ENCODE data around the gene RHCG. TPM values are rescaled to one million over a fixed set of nuclear protein-coding genes. Genes with fewer than 3 reads are reported as not detected.
A peak's percentile ranks its signal among the peaks of the same experiment; 100 is the strongest.

RHCG gene
- total and polyA plus RNA-seq, 2 donors (not counting 1 experiment from before 2014, with no cell fraction given) = under 0.01 TPM; not detected in 1

DNA sequence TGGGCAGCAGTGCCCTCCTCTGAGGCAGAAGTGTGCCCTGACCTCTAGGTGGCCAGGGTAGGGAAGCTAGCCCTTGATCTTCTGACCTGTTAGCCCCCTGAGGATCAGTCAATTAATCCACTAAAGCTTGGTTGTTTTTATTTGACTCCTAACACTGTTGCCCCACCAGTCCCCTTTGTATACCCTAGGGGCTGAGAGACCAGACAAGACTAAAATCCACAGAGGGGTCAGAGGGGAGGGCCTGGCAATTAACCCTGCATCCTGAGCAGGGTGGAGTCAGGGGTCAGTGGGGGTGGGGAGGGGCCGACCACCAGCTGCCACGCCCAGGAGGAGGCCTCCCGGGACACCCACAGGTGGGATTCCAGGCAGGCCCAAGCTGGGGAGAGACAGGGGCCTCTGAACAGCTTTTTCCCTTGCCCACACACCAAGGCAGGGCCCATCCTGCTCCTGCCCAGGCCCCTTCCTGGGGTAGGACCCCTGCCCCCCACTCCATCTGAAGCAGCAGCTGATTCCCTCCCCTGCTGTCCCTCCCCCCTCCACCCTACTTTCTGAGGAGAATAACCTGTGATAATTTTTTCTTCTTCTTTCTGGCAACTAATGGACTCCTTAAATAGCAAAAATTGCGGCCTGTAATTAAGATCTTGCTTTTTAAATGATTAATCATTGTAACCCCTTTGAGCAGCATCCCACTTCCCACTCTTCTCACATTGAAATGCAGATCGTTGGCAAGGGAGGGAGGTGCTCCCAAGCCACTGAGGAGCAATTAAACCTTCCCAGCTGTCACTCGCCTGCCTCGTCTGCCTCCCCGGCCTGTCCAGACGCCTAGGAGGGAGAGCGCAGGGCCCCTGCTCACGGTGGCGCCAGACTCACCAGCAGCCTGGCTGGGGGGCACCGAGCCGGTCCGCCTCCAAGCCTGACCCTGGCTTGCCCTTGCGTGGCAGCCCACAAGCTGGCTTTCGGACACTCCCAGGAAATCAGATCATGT is 51.9 kb downstream of the RHCG start:
- peaks cover 19% of the 10 kb centered on the region for H3K27me3 ChIP-seq (ENCODE audit: control insufficient read depth, insufficient read depth, low read length)
- no peaks in the 10 kb centered on the region for H4K20me1 ChIP-seq (ENCODE audit: control insufficient read depth, extremely low read depth, insufficient read depth, low read length)
- no peak overlapping the region for H2AFZ ChIP-seq (ENCODE audit: low read length)
- no peaks in the 10 kb centered on the region for H3K36me3 ChIP-seq (ENCODE audit: control insufficient read depth, insufficient read depth, low read length)
- no peak overlapping the region for H3K4me2 ChIP-seq (ENCODE audit: extremely low read depth, insufficient read depth, low read length)
- H3K27ac ChIP-seq (ENCODE audit: insufficient read depth, low read length) = no peak overlapping the region
- DNase-seq (ENCODE audit: low read depth in 2 of 2) = no peak
- no peak for TF ChIP-seq EZH2 (IDR thresholded peaks at IDR 0.05; ENCODE audit: low read length, missing control alignments)
- TF ChIP-seq, protein P1, sequence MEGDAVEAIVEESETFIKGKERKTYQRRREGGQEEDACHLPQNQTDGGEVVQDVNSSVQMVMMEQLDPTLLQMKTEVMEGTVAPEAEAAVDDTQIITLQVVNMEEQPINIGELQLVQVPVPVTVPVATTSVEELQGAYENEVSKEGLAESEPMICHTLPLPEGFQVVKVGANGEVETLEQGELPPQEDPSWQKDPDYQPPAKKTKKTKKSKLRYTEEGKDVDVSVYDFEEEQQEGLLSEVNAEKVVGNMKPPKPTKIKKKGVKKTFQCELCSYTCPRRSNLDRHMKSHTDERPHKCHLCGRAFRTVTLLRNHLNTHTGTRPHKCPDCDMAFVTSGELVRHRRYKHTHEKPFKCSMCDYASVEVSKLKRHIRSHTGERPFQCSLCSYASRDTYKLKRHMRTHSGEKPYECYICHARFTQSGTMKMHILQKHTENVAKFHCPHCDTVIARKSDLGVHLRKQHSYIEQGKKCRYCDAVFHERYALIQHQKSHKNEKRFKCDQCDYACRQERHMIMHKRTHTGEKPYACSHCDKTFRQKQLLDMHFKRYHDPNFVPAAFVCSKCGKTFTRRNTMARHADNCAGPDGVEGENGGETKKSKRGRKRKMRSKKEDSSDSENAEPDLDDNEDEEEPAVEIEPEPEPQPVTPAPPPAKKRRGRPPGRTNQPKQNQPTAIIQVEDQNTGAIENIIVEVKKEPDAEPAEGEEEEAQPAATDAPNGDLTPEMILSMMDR (conservative IDR thresholded peaks at IDR 0.05 in 1 of 2, IDR thresholded peaks at IDR 0.05 in 1 of 2; ENCODE audit: low read depth in 1 of 2, low read length in 2 of 2) = no peak
- no peak overlapping the region for H3K4me3 ChIP-seq (replicated peaks in 1 of 4; ENCODE audit: control extremely low read depth in 1 of 4, insufficient read depth in 1 of 4, low read depth in 3 of 4, low read length in 4 of 4)
- H3K4me1 ChIP-seq (ENCODE audit: control insufficient read depth, extremely low read depth, insufficient read depth, low read length) = no peaks in the 10 kb centered on the region
- no peaks in the 10 kb centered on the region for H3K9me3 ChIP-seq (ENCODE audit: control insufficient read depth, insufficient read depth, low read depth, low read length)
- H3K79me2 ChIP-seq (ENCODE audit: control insufficient read depth, insufficient read depth, low read length) = no peaks in the 10 kb centered on the region
- H3K9ac ChIP-seq (ENCODE audit: insufficient read depth, low read length) = no peak overlapping the region

DNA sequence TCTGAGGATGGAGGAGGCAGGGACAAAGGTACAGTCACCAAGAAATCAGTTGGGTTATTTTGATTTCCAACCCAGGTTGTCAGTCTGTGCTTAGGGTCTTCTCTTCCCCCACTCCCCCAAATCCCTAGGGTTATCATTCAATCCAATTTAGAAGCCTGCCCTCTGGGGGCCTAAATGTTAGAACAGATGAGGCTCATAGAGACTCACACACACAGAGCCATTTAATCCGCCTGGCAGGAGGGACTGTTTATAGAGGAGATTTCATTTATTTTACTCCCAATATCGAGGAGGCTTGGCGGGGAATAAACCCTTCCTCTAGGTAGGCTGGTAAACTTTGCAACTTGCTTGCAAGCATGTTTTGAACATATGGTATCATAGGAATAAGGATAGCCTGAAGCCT is 52.8 kb downstream of the RHCG start:
- Histone ChIP-seq H3K27me3 (ENCODE audit: control insufficient read depth, insufficient read depth, low read length) (peaks cover 16% of the 10 kb centered on the region), H3K4me1 (ENCODE audit: control insufficient read depth, extremely low read depth, insufficient read depth, low read length) (no peaks in the 10 kb centered on the region), H3K9ac (ENCODE audit: insufficient read depth, low read length) (no peak overlapping the region), H3K4me2 (ENCODE audit: extremely low read depth, insufficient read depth, low read length) (no peak overlapping the region), H2AFZ (ENCODE audit: low read length) (no peak overlapping the region), H3K36me3 (ENCODE audit: control insufficient read depth, insufficient read depth, low read length) (no peaks in the 10 kb centered on the region), H3K9me3 (ENCODE audit: control insufficient read depth, insufficient read depth, low read depth, low read length) (no peaks in the 10 kb centered on the region), H3K79me2 (ENCODE audit: control insufficient read depth, insufficient read depth, low read length) (no peaks in the 10 kb centered on the region), H3K4me3 (replicated peaks in 1 of 4; ENCODE audit: control extremely low read depth in 1 of 4, insufficient read depth in 1 of 4, low read depth in 3 of 4, low read length in 4 of 4) (no peak overlapping the region), H4K20me1 (ENCODE audit: control insufficient read depth, extremely low read depth, insufficient read depth, low read length) (no peaks in the 10 kb centered on the region), H3K27ac (ENCODE audit: insufficient read depth, low read length) (no peak overlapping the region)
- no peak for TF ChIP-seq EZH2 (IDR thresholded peaks at IDR 0.05; ENCODE audit: low read length, missing control alignments)
- TF ChIP-seq, protein P1 (conservative IDR thresholded peaks at IDR 0.05 in 1 of 2, IDR thresholded peaks at IDR 0.05 in 1 of 2; ENCODE audit: low read depth in 1 of 2, low read length in 2 of 2) = no peak
- DNase-seq (ENCODE audit: low read depth in 2 of 2) = no peak

DNA sequence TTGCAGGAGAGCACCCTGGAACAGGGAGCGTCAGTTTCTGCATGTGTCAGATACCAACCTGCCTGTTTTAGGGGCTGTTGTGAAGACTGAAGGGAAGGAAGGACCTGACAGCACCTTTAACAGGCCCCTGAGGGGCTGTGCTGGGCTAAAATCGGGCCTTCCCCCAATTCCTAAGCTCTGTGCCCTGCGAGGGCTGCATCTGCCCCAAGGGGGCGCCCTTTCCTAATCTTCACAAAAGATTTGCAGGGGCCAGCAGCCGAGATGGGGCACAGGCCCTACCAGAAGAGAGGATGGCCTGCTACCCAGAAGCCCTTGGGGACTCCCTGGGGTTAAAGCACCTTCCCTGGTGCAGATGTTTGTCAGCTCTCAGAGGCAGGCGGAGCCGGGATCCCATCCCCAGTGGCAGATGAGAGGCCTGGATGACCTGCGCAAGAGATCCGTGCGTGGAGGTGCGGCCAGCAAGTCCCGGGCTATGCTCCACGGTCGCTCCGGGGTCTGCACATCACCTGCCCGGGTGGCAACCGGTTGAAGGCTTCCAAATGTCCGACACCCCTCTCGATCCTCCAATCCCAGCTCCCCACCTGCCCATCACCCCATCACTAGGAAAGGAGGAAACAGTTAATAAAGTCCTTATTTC is 53.6 kb downstream of the RHCG start:
- Histone ChIP-seq H3K4me2 (ENCODE audit: extremely low read depth, insufficient read depth, low read length) (no peak overlapping the region), H2AFZ (ENCODE audit: low read length) (no peak overlapping the region), H3K79me2 (ENCODE audit: control insufficient read depth, insufficient read depth, low read length) (no peaks in the 10 kb centered on the region), H3K27me3 (ENCODE audit: control insufficient read depth, insufficient read depth, low read length) (peaks cover 15% of the 10 kb centered on the region), H3K9me3 (ENCODE audit: control insufficient read depth, insufficient read depth, low read depth, low read length) (no peaks in the 10 kb centered on the region), H3K36me3 (ENCODE audit: control insufficient read depth, insufficient read depth, low read length) (no peaks in the 10 kb centered on the region), H3K4me3 (replicated peaks in 1 of 4; ENCODE audit: control extremely low read depth in 1 of 4, insufficient read depth in 1 of 4, low read depth in 3 of 4, low read length in 4 of 4) (no peak overlapping the region), H3K4me1 (ENCODE audit: control insufficient read depth, extremely low read depth, insufficient read depth, low read length) (no peaks in the 10 kb centered on the region), H4K20me1 (ENCODE audit: control insufficient read depth, extremely low read depth, insufficient read depth, low read length) (no peaks in the 10 kb centered on the region), H3K27ac (ENCODE audit: insufficient read depth, low read length) (no peak overlapping the region), H3K9ac (ENCODE audit: insufficient read depth, low read length) (no peak overlapping the region)
- TF ChIP-seq EZH2 (IDR thresholded peaks at IDR 0.05; ENCODE audit: low read length, missing control alignments) = no peak
- TF ChIP-seq, protein P1 (conservative IDR thresholded peaks at IDR 0.05 in 1 of 2, IDR thresholded peaks at IDR 0.05 in 1 of 2; ENCODE audit: low read depth in 1 of 2, low read length in 2 of 2) = peak; percentile 51 to 59
- DNase-seq (ENCODE audit: low read depth in 2 of 2) = peak in 1 of 2 donors; percentile 20
